ENCODE data around the gene RAET1L. TPM values are rescaled to one million over a fixed set of nuclear protein-coding genes. Genes with fewer than 3 reads are reported as not detected.

Gene RAET1L
- total RNA-seq, 4 donors from 2014 or later: not detected

DNA sequence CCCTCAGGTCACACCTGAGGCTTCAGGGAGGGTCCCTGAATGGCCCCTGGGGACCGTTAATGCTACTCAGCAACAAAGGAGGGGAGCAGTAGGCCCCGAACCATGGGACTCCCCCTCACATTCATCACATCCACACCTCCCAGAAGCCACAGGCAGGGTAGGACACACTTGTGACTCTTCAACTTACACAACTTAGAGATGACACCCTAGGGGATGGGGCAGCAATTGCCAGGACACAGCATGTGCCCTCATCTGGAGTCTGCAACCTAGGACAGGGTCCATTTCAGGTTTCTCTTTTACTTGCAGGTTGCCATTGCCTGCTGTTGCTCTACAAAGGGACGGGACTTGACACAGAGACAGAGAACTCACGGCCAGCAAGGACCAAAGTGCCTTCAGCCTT lies 42.8 kb upstream of the RAET1L start:
- TF ChIP-seq, protein P1, sequence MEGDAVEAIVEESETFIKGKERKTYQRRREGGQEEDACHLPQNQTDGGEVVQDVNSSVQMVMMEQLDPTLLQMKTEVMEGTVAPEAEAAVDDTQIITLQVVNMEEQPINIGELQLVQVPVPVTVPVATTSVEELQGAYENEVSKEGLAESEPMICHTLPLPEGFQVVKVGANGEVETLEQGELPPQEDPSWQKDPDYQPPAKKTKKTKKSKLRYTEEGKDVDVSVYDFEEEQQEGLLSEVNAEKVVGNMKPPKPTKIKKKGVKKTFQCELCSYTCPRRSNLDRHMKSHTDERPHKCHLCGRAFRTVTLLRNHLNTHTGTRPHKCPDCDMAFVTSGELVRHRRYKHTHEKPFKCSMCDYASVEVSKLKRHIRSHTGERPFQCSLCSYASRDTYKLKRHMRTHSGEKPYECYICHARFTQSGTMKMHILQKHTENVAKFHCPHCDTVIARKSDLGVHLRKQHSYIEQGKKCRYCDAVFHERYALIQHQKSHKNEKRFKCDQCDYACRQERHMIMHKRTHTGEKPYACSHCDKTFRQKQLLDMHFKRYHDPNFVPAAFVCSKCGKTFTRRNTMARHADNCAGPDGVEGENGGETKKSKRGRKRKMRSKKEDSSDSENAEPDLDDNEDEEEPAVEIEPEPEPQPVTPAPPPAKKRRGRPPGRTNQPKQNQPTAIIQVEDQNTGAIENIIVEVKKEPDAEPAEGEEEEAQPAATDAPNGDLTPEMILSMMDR (IDR thresholded peaks at IDR 0.05; ENCODE audit: low read depth): no peak

DNA sequence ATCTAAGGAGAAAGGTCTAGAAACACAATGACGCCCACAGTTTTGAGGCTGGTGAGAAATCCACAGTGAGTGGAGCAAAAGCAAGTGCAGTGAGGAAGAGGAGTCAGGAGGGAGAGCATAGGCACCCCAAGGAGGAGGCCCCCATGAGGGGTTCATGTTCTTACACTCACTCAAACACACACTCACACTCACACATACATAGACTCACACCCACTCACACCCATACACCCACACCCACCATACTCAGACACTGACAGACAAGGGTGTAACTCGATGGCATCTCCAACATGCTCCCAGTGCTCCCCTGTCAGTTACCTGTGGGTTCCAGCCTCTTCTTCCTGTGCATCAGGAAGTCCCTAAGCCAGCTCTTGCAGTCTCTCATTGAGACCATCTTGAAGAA lies 39.8 kb upstream of the RAET1L start:
- TF ChIP-seq, protein P1 (IDR thresholded peaks at IDR 0.05; ENCODE audit: low read depth): no peak

DNA sequence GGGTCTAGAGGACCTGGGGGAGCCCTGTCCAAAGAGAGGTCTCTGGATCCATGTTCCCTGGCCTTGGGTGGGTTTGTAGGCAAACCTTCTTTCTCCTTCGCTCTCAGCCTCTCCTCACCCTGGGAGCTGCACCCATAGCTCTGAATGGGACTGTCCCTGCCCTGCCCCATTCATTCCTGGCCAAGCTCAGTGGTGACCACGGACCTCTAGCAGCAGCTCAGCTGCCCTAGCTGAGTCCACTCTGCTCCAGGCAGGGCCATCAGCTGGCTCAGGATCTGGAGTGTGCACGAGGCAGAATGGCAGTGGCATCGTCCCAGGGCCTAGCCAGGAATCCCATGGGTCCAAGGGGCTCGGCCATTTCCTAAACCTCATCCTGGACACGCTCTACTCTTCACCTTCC lies 38.3 kb upstream of the RAET1L start:
- TF ChIP-seq, protein P1 (IDR thresholded peaks at IDR 0.05; ENCODE audit: low read depth): no peak

DNA sequence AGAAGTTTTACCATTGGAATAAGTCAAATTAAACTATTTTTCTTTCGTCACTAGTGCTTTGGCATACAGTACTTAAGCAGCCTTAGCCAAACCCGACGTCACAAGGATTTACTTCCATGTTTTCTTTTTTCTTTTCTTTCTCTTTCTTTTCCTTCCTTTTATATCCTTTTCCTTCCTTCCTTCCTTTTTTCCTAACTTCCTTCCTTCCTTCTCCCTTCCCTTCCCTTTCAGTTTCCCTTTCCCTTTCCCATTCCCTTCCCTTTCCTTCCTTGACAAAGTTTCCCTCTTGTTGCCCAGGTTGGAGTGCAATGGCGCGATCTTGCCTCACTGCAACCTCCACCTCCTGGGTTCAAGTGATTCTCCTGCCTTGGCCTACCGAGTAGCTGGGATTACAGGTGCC lies 33.7 kb upstream of the RAET1L start:
- TF ChIP-seq, protein P1 (IDR thresholded peaks at IDR 0.05; ENCODE audit: low read depth): no peak

DNA sequence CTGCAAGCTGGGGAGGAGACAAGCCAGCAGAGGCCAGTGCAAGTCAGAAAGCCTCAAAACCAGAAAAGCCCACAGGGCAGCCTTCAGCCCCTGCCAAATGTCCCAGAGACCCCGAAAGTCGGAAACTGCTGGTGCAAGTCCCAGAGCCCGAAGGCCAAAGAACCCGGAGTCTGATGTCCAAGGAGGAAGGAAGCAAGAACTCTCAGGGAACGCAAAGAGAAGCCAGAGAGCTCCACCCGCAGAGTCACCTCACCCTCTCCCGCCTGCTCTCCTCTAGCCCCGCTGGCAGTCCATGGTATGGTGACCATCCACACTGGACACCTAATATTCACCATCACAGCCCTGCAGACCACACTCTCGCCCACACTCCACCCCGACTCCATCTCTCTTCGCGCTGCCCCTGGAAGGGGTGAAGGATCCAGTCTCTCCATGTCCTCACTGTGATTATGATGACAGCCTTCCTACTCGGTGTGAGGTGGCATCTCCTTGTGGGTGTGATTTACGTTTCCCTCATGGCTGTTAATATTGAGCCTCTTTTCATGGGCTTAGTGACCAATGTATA lies 33.0 kb upstream of the RAET1L start:
- TF ChIP-seq, protein P1 (IDR thresholded peaks at IDR 0.05; ENCODE audit: low read depth): no peak

DNA sequence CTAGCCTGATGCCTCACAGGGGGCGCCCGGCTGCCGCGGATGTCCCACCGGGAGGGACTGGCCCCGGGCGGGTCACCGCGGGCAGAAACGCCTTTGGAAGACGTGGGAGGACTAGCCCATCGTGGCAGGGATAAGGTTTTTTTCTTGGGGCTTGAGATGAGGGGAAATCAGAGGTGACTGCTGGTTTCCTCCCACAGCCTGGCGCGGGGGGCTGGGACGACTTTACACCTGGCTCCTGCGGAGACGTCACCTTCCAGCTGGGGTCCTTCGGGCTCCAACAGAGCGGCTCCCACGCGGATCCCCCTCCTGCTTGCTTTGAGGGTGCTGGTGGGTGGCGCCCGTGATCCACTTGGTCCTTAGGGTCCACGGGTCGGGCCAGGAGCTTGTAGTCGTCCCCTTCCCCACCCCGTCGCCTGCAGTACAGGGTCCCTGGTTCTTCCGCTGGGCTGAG lies 32.2 kb upstream of the RAET1L start:
- TF ChIP-seq, protein P1 (IDR thresholded peaks at IDR 0.05; ENCODE audit: low read depth): no peak

DNA sequence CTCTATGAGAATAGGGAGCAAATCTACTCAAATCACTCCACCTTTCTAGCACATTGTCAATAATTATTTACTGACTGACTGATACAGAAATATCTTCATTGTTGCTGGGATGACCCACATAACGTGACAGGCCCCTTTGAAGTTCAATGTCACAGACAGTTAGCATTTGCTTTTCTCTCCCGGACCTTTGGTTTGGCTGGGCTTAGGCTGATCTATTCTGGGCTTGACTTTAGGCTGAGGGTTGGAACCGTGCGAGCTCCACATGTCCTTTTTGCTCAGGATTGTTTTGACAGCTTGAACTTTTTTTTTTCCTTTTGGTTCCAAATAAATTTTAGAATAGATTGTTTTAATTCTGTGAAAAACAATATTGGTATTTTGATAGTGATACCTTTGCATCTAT lies 31.6 kb upstream of the RAET1L start:
- TF ChIP-seq, protein P1 (IDR thresholded peaks at IDR 0.05; ENCODE audit: low read depth): no peak

Measured in subcutaneous adipose tissue (tissue), 4 donors.